Measurements from ENCODE around the gene IGSF23. TPM values are rescaled to one million over a fixed set of nuclear protein-coding genes. Genes with fewer than 3 reads are reported as not detected.
"Not testable (repeated sequence)": the region's sequence is repeated elsewhere in the genome, so short reads cannot be mapped to it uniquely, and the experiment has no call there.

IGSF23 gene
- total RNA-seq, 2 donors from 2014 or later = not detected

GRCh38 chr19:44668985-44669764, 55.8 kb downstream of the IGSF23 start:
- no peaks in the 10 kb centered on the region for H3K27me3 ChIP-seq
- no peaks in the 10 kb centered on the region for H3K4me1 ChIP-seq
- no peaks in the 10 kb centered on the region for H3K36me3 ChIP-seq
- no peaks in the 10 kb centered on the region for H3K9me3 ChIP-seq
- no peak for DNase-seq (ENCODE audit: low spot score)
- TF ChIP-seq, protein P1, sequence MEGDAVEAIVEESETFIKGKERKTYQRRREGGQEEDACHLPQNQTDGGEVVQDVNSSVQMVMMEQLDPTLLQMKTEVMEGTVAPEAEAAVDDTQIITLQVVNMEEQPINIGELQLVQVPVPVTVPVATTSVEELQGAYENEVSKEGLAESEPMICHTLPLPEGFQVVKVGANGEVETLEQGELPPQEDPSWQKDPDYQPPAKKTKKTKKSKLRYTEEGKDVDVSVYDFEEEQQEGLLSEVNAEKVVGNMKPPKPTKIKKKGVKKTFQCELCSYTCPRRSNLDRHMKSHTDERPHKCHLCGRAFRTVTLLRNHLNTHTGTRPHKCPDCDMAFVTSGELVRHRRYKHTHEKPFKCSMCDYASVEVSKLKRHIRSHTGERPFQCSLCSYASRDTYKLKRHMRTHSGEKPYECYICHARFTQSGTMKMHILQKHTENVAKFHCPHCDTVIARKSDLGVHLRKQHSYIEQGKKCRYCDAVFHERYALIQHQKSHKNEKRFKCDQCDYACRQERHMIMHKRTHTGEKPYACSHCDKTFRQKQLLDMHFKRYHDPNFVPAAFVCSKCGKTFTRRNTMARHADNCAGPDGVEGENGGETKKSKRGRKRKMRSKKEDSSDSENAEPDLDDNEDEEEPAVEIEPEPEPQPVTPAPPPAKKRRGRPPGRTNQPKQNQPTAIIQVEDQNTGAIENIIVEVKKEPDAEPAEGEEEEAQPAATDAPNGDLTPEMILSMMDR (IDR thresholded peaks at IDR 0.05) = no peak
- no peak overlapping the region for H3K4me3 ChIP-seq
- H3K27ac ChIP-seq = no peak overlapping the region

- not testable (repeated sequence) for H3K4me3 ChIP-seq, H3K36me3 ChIP-seq
Observed at GRCh38 chr19:44670027-44670426, 56.7 kb downstream of the IGSF23 start.

GRCh38 chr19:44671400-44671799, 58.0 kb downstream of the IGSF23 start, which contains the start of gene CEACAM19:
TSS of gene CEACAM19 (plus strand) at chr19:44671482. CDS start at chr19:44671932, 450 bp downstream.
- no peaks in the 10 kb centered on the region for H3K9me3 ChIP-seq
- H3K27me3 ChIP-seq = no peaks in the 10 kb centered on the region
- H3K4me1 ChIP-seq = no peaks in the 10 kb centered on the region
- no peak within 1 kb of the TSS for H3K4me3 ChIP-seq
- no peak for DNase-seq (ENCODE audit: low spot score)
- TF ChIP-seq, protein P1 (IDR thresholded peaks at IDR 0.05) = no peak
- no peaks in the 10 kb centered on the region for H3K36me3 ChIP-seq
- no peak within 1 kb of the TSS for H3K27ac ChIP-seq

More at GRCh38 chr19:44670027-44670426, 56.7 kb downstream of the IGSF23 start:
- not testable (repeated sequence) for H3K27me3 ChIP-seq; H3K27ac ChIP-seq; H3K4me1 ChIP-seq; DNase-seq (ENCODE audit: low spot score); H3K9me3 ChIP-seq

- DNase-seq (ENCODE audit: low spot score) = no peak
Observed at GRCh38 chr19:44672226-44672625, 58.9 kb downstream of the IGSF23 start.

DNA sequence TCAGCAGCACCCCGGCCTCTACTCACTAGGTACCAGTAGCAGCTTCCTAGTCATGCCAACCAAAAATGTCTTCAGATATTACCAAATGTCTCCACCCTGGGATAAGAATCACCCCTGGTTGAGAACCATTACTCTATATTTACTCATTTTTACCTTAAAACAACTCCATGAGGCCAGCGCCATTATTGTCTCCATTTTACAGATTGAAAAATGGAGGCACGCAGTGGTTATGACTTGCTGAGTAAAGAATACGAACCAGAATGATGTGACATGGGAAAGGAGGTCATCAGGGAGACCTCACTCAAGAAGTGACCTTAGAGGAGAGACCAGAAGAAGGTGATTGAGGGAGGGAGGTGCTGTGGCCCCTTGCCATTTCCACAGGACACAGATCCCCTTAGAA, 60.1 kb downstream of the IGSF23 start:
- H3K36me3 ChIP-seq = peaks cover under 1% of the 10 kb centered on the region

More at GRCh38 chr19:44672226-44672625, 58.9 kb downstream of the IGSF23 start:
- Histone ChIP-seq H3K36me3 (no peaks in the 10 kb centered on the region), H3K27me3 (no peaks in the 10 kb centered on the region), H3K4me3 (no peak overlapping the region), H3K4me1 (no peaks in the 10 kb centered on the region), H3K9me3 (no peaks in the 10 kb centered on the region), H3K27ac (no peak overlapping the region)
- TF ChIP-seq, protein P1 (IDR thresholded peaks at IDR 0.05) = no peak

GRCh38 chr19:44675521-44675920, 62.2 kb downstream of the IGSF23 start:
- H3K4me1 ChIP-seq = no peaks in the 10 kb centered on the region
- DNase-seq (ENCODE audit: low spot score) = no peak
- TF ChIP-seq, protein P1 (IDR thresholded peaks at IDR 0.05) = no peak
- H3K27ac ChIP-seq = no peak overlapping the region
- H3K36me3 ChIP-seq = peaks cover 8% of the 10 kb centered on the region
- H3K4me3 ChIP-seq = no peak overlapping the region
- no peaks in the 10 kb centered on the region for H3K27me3 ChIP-seq
- no peaks in the 10 kb centered on the region for H3K9me3 ChIP-seq

More for the DNA sequence above, 60.1 kb downstream of the IGSF23 start:
- H3K9me3 ChIP-seq = no peaks in the 10 kb centered on the region
- H3K4me3 ChIP-seq = no peak overlapping the region
- no peak for DNase-seq (ENCODE audit: low spot score)
- no peak overlapping the region for H3K27ac ChIP-seq
- TF ChIP-seq, protein P1 (IDR thresholded peaks at IDR 0.05) = no peak
- H3K27me3 ChIP-seq = no peaks in the 10 kb centered on the region
- H3K4me1 ChIP-seq = no peaks in the 10 kb centered on the region

All from right atrium auricular region (tissue), 2 donors.